ENCODE data around the gene ANKRD9.
"Not testable (repeated sequence)": the region's sequence is repeated elsewhere in the genome, so short reads cannot be mapped to it uniquely, and the experiment has no call there.

Gene ANKRD9

DNA sequence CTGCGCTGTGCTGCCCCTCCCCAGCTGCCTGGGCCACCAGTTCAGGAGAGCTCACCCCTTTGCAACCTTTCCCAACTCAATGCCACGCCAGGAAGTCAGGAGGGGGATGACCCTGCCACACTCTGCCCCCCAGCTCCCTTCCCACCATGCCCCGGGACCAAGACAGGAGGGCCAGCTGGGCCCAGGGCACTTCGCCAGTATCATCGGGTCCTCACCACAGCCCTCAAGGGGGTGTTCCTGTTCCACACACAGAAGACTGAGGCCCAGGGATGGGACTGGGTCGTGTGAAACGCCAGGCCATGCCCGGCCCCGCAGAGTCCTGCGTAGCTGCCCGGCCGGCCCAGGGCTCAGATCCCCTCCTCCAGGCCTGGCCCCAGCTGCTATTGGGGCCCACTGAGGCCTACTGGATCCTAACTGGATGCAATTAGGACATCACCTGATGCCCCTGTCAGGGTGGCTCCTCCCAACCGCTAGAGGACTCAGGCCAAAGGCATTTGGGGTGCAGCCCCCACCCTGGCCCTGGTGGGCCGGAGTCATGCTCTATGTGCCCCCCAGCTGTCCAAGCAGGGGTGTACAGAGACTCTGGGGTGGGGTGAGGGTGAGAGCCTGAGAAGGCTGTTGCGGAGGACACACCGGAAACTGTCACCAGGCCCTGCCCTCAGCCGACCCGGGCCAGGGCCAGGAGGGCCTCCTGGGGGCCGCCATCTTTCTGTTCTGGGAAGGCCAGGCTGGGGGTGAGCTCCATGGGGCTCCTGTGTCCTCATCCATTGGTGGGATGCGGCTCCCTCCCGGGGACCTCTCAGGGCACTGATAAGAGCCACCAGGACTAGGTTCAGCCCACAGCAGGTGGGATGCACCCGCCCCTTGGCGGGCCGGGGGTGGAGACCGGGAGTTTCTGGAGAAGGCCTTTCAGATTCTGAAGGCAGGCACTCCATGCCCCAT is 29.3 kb upstream of the ANKRD9 start:
- no peak for DNase-seq

DNA sequence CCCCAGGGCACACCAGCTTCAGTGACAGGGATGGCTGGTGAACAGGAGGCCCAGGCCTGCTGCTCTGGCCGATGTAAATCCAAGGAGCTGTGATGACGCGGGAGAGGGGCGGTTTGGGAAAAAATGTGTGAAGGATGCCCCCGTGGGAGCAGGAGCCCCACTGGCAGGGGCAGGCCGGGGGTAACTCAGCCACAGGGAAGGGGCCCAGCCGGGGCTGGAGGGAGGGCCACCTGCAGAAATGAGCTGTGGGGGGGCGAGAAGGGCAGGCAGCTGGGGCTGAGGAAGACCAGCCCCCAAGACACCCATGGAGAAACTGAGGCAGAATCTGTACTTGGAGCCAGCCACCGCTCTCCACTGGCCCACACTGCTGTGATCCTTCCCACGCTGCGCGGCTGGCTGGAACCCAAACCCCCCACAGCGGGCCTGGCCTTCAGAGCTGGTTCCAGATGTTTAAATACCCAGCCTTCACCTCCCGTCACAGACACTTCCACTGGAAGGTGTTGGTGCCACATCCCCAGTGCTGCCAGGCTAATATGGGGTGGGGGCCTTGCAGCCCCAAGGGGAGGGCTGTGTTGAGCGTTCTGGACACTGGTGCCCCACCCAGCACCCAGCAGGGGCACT is 28.5 kb upstream of the ANKRD9 start:
- no peak for DNase-seq

DNA sequence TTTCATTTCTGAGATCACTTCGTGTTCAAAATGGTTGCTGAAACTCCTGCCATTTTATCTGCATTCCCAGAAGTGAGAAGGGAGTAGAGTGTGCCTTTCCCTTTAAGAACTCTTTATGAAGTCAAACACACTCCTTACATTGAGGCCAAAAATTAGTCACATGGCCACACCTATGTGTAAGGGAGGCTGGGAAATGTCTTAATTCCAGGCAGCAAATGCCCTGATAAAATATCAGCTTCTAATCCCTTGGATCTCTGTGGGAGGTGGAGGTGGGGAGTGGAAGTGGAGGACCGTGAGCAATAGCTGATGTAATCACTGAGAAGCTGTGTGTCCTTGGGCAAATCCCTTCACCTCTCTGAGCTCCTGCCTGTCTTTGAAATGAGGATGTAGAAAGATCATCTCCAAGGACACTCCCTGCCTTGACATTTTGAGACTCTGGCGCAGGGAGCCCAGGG is 22.7 kb upstream of the ANKRD9 start:
- DNase-seq, result no peak

DNA sequence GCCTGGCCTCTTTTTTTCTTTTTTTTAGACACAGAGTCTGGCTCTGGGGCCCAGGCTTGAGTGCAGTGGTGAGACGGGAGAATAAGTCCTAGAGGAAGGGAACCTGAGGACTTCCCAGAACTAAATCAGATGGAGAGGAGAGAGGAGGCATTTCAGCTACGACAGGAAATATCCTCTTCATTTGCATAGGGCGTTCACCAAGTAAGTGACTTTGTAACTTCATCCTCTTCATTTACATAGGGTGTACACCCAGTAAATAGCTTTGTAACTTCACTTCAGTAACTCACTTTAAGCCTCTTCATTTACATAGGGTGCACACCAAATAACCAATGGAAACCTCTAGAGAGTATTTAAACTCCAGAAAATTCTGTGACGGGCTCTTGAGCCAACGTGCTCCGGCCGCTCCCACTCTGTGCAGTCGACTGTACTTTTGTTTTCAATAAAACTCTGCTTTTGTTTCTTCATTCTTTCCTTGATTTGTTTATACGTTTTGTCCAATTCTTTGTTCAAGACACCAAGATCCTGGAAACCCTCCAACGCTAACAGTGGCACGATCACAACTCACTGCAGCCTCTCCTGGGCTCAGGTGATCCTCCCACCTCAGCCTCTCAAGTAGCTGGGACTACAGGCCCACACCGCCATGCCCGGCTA is 21.4 kb upstream of the ANKRD9 start:
- DNase-seq, result no peak

DNA sequence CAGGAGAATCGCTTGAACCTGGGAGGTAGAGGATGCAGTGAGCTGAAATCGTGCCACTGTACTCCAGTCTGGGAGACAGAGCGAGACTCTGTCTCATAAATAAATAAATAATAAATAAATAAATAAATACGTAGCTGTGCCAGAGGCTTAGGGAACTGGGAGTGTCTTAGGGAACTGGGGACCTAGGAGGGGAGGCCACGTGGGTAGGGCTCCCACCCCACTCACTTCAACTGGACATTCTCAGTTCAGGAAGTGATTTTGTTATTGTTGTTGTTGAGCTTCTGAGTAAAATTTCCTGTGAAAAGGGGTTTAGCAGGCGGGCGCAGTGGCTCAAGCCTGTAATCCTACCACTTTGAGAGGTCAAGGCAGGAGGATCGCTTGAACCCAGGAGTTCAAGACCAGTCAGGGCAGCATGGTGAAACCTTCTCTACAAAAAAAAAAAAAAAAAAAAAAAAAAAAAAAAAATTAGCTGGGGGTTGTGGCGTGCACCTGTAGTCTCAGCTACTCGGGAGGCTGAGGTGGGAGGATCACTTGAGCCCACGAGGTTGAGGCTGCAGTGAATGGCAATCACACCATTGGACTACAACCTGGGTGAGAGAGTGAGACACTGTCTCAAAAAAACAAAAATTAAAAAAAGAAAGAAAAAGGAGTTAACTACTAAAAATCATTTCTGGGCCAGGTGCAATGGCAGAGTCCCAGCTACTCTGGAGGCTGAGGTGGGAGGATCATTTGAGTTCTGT is 19.0 kb upstream of the ANKRD9 start:
- no peak for DNase-seq

DNA sequence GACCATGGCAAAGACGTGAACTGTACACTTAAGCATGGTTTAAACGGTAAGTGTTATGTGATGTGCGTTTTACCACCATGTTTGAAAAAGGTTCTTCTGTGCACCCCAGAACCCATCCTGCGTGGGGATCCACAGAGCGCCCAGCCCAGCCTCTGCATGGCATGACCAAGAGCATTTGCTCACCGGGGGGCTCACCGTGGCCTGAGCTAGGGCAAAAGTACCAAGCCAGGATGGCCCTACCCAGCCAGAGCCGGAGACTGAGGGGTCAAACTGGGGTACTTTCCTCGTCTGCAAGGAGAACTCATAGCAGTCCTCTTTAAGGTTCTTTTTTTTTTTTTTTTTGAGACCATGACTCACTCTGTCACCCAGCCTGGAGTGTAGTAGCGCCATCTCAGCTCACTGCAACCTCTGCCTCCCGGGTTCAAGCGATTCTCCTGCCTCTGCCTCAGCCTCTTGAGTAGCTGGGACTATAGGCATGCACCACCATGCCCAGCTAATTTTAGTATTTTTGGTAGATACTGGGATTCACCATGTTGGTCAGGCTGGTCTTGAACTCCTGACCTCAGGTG is 16.4 kb upstream of the ANKRD9 start:
- DNase-seq, result no peak

DNA sequence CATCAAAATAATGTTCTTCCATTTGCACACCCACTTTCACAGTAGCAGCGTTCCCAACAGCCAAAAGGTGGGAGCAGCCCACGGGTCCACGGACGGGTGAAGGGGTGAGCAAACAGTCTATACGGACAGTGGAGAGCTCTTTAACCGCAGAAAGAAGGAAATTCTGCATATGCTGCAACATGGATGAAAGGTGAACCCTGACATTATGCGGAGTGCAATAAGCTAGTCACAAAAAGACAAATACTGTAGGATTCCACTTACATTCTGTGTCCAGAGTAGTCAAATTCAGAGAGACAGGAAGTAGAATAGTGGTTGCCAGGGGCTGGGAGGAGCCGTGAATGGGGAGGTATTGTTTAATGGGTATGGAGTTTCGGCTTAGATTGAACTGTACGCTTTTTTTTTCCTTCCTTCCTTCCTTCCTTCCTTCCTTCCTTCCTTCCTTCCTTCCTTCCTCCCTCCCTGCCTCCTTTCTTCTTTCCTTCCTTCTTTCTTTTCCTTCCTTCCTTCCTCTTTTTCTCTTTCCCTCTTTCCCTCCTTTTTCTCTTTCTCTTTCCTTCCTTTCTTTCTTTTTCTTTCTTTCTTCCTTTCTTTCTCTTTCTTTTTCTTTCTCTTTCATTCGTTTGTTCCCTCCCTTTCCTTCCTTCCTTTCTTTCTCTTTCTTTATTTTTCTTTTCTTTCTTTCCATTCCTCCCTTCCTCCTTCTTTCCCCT is 15.8 kb upstream of the ANKRD9 start:
- DNase-seq, result peak; percentile 10

DNA sequence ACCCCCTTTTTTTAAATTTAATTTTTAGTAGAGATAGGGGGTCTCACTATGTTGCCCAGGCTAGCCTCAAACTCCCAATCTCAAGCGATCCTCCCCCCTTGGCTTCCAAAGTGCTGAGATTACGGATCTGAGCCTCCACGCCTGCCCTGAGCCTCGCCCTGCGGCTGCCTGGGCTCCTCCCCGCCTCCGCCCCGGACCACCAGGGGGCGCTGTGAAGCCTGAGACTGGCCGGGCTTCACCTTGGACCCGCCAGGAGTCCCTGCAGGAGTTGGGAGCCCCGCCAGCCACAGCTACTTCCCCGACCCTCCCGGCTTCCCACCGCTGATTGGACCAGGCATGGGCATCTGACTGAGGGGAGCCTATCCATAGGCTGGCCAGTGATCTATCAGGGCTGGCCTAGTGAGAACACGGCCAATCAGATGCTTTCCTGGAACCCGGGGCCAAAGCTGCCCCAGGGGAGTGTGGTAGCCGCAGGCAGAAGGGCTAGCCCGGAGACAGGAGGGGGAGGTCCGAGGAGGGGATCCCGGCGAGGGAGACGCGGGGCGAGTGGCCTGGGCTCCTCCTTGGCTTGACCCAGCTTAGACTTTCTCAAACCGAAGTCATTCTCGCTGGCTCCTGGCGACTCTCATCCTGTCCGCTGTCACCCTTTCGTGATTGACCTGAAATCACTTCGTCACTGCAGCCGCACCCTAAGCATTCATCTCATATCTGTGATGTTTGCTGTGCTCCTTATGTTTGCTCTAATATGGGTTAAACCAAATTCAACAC is 15.1 kb upstream of the ANKRD9 start:
- peak; percentile 92 for DNase-seq

DNA sequence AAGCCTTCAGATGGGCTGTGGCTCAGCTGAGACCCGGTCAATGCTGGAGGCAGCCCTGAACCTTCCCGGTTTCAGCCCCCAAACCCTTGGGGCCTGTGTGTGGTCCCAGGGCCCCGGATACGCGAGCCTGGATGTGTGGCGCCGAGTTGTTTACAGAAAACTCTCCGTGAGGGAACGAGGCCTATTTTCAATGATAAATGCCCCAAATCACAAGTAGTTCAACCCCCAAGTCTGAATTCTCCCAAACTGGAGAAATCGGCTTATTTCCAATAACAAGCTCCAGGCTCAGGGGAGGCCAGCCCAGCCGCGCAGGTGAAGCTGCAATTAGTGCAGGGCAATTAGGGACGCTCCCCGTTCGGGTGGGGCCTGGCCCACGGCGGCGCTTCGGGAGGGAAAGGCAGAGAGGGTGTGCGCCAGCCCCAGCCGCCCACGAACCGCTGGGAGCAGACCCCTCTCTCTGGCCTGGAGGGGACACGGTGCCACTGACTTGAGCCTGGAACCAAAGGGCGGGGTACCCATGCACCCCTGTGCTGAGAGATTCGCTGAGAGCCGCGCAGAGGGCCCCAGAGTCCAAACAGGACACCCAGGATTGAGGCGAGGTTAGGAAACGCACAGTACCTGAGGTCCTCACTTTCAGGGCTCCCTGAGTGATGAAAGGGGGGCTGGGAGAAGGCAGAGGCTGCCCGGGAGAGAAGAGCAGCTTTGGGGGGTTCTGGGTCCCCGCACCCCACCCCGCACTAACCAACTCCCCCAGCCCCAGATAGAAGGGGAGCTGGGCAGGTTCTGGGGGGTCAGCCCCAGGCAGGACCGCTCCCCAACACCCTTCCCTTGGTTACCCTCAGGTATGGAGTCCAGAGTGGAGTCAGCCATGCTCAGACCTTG is 14.2 kb upstream of the ANKRD9 start:
- DNase-seq, result no peak

DNA sequence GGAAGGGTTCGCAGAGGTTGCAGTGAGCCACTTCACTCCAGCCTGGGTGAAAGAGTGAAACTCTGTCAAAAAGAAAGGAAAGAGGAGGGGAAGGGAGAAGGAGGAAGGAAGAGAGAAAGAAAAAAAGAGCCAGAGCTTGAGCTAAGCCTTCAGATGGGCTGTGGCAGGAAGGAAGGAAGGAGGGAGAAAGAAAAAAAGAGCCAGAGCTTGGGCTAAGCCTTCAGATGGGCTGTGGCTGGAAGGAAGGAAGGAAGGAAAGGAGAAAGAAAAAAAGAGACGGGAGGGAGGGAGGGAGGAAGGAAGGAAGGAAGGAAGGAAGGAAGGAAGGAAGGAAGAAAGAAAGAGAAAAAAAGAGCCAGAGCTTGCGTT is 13.6 kb upstream of the ANKRD9 start:
- no peak for DNase-seq

DNA sequence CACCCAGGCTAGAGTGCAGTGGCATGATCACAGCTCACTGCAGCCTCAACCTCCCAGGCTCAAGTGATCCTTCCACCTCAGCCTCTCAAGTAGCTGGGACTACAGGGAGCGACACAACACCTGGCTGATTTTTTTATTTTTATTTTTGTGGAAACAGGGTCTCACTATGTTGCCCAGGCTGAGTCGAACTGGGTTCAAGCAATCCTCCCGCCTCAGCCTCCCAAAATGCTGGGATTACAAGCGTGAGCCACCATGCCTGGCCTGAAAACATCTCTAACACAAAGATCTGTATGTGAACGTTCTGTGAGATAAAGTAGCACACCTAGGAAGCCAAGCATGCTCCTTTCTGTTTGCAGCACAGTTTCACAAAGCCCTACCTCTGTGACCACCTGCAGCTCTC is 10.1 kb upstream of the ANKRD9 start:
- not testable (repeated sequence) for DNase-seq

DNA sequence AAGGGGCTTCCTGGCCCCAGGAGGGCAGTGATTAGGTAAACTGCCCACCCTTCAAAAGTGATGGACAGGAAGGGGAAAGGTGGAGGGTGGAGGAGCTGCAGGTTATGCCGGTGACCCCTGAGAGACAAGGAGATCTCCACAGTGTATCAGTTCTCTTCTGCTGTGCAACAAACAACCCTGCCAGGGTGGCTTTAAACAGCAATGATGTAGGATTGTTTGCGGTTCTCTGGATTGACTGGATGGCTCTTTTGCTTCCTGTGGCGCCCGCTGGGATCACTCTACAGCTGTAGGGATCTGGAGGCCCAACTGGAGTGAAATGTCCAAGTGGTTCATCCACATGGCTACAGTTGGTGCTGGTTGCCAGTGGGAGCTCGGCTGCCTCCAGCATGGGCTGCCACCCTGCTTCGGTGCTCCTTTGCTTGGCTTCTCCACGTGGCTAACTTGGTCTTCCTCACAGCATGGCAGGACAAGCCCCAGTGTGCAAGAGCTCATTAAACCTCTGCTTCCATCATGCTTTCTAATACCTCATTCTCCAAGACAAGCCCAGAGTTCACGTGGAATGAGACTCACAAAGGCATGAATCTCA is 8.6 kb upstream of the ANKRD9 start:
- no peak for DNase-seq

DNA sequence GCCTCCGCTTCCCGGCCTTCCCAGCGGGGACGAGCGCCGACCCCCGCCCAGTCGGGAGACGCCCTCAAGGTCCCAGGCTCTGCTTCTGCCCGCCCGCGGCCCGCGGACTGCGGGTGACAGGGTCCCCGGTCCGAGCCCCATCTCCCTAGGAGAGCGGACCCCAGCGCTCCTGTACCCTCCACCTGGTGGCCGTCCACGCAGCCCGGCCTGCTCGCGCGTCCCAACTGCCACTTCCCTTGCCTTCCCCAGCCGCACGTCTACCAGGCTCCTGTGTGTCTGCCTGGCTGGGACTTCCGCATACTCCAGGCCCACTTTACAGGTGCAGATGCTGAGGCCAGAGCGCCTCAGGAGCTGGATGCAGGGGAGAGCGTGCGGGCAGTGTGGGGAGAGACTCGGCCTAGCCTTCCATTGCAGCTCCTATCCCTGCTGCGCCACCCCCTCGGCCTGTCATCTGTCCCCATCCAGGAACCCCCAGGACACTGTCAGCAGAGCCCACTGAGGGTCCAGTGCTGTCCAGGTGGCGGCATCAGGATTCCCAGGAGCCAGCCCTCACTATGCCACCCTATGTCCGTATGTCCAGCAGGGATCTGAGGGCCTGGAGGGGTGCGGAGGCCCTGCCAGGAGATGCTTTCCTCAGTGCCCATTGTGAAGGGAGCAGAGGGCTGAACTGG is 8.0 kb upstream of the ANKRD9 start:
- DNase-seq, result no peak

DNA sequence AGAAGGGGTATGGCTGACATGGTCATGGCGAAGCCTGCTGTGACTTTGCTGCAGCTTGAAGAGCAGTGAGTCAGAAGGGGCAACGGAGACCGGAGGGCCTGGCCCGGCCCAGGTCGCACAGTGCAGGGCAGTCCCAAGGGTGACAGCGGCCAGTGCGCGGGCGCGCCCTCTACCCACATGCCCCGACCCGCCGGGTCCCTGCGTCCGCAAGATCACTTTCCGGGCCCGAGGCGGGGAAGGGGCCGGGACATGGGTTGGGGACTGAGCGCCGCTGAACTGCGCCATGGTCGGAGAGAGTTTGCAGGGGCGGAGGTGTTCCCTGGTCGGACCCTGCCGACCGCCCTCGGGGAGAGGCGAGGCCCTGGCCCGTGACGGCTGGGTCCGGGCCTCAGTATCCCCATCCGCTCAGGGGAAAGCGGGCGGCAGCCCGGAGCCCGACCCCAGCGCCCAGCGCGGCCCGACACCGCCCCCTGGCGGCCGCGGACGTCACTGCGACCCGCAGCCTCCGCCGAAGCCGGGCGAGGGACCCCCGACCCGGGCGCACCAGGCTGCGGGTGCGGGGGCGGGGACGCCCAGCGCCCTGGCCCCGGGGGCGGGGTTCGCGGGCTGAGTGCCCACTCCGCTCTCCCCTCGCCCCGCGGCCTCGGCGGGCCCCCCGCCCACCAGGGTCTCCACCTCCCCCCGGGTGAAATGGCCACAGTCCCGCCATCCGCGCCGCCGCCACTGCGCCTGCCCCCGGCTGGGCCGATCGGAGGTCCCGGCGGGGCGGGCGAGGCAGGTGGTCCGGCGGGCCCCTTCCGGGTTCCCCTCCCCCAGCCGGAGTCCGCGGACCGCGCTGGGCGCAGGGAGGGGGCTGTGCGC is 7.2 kb upstream of the ANKRD9 start:
- peak; percentile 51 for DNase-seq

DNA sequence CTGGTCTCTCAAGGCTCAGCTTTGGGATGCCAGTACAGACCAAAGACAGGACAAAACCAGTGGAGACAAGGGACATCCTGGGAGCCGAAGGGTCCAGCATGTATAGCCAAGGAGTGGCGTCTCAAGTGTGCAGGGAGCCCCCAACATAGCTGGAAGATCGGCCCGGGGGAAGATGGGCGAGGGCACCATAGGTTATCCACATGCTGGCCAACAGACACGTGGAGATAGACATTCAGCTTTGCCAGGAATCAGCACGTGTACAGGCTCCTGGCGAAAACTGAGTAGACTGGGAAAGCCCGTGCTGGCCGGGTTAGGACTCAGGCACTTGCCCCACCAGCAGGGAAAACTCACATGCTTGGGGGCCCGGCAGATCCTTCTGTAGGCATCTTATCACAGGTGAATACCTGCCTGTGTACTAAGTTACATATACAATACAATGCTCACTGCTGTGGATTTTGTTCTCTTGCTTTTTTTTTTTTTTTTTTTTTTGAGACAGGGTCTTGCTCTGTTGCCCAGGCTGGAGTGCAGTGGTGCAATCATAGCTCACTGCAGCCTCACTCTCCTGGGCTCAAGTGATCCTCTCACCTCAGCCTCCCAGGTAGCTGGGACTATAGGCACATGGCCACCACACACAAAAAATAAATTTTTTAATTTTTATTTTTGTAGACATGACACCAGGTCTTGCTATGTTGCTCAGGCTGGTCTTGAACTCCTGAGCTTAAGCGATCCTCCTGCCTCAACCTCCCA is 5.6 kb upstream of the ANKRD9 start:
- no peak for DNase-seq

DNA sequence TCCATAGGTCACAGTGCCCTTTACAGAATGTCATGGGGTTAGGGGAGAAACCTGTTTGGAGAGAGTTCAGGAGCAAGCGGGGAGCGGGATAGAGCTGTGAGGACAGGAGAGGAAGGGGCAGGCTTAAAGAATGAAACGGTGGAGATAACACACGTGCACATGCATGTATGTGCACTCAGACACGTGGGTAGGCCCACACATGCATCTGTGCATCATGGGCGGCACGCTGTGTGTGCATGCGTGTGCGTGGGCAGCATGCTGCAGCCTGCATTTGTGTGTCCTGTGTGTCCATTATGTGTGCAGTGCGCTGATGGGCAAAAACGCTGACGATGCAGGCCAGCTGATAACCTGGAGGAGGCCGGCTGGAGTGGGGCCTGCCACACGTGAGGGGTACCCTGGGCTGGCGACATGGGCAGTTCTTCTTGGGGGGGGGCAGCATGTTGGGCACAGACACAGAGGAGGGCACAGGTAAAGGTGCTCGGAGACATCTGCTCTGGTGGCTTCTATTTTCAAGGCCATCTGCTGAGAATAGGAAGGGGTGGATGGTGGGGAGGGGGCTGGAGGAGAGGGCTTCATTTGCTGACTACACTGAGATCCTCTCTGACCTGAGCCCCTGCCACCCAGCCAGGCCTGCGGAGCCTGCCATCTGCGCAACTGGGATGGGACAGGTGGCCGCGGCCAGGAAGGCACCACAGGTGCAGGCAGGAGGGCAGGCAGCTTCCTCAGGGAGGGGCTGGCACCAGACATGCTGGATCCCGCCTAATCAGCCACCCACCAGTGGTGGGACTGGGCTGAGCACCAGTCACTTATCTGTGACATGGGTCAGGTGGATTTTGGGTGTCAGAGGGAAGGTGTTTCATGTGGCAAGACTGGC is 4.6 kb upstream of the ANKRD9 start:
- DNase-seq, result no peak

Measured in effector CD8-positive, alpha-beta T cell (primary cell).